ENCODE results near the gene SLC35B2.

Gene SLC35B2

DNA sequence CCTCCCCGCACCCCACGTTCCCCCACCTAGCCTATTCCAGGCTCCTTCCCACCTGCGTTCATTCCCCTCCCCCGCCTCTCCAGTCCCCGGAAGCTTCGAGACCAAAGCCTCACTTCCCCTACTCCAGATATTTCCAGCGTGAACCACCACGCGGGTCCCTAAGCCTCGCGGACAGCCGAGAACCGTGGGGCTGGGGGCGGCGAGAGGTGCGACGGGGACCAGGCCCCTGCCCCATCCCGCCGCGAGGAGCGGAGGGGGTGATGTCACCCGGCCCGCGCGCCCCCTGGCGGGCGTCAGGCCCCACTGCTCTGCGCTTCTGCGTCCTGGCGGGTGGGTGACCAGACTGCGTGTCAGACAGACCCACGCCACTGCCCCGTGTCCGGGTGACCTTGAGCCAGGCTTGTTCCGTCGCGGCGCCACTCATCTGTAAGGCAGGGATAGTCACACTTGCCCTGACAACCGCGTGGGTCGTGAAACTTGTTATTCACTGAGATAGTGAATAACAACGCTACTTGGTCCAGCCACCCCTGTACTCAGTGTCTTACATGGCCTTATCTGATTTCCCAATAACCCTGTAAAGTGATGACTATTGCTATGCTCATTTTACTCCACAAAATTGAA is 19.4 kb downstream of the SLC35B2 start:
- TF ChIP-seq, protein P1, sequence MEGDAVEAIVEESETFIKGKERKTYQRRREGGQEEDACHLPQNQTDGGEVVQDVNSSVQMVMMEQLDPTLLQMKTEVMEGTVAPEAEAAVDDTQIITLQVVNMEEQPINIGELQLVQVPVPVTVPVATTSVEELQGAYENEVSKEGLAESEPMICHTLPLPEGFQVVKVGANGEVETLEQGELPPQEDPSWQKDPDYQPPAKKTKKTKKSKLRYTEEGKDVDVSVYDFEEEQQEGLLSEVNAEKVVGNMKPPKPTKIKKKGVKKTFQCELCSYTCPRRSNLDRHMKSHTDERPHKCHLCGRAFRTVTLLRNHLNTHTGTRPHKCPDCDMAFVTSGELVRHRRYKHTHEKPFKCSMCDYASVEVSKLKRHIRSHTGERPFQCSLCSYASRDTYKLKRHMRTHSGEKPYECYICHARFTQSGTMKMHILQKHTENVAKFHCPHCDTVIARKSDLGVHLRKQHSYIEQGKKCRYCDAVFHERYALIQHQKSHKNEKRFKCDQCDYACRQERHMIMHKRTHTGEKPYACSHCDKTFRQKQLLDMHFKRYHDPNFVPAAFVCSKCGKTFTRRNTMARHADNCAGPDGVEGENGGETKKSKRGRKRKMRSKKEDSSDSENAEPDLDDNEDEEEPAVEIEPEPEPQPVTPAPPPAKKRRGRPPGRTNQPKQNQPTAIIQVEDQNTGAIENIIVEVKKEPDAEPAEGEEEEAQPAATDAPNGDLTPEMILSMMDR (IDR thresholded peaks at IDR 0.05) = peak; percentile 94

DNA sequence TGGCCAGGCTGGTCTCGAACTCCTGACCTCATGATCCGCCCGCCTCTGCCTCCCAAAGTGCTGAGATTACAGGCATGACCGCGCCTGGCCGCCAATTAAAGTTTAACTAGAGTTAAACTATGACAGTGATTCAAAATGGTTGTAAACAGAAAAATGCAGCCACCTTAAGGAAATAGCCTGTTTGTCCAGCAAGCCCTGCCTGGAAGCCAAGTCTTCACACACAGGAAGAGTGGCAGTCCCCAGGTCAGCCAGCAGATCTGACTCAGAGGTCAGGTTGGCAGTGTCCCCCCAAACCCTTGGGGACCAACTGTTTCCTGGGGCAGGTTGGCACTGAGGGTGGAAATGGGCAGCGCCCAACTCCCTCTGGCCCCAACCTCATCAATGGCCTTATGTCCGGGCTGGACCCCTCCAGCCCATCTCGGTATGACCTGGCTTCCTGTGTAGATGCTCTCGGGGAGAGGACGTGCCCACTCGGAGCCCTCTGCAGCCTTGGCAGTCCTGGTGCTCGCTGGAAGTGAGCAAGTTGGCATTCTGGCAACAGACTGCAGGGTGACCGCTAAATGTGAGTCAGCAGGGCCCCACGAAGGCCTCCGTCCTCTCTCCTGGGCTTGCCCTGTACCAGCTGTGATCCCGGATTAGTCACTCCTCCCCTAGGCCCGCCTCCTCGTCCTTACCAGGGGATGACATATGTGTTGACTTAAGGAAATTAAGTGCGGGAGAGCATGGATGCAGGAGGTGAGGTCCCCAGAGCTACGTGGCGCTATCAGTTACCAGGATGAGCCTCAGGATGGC is 20.1 kb downstream of the SLC35B2 start:
- TF ChIP-seq, protein P1 (IDR thresholded peaks at IDR 0.05) = no peak

DNA sequence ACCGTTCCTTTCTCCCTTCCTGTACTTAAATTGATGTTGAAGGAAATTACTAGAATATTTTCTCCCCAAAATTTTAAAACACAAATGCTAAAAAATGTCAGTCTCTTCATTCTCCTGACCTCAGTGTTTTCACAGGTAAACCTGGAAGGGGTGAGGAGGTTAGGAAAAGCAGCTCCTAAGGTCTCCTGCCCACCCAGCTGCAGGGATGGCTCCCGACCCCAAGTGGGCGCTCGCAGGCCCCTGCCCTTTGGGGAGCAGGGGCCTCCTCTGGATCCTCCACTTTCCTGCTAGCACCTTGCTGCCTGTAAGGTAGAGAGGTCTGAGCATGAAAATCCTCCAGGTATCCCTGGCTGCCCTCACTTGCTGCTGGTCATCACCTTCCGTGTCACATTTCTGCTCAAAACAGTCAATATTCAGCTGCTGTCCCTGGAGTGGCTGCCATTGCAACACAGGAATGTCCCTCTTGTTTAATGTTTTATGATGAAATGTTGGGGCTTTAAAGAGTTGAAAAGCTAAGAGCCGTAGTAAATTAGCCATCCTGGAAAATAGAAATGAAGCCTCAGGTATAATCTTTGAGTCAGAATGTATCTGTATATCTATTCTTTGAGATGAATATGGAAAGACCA is 21.3 kb downstream of the SLC35B2 start:
- TF ChIP-seq, protein P1 (IDR thresholded peaks at IDR 0.05) = no peak

DNA sequence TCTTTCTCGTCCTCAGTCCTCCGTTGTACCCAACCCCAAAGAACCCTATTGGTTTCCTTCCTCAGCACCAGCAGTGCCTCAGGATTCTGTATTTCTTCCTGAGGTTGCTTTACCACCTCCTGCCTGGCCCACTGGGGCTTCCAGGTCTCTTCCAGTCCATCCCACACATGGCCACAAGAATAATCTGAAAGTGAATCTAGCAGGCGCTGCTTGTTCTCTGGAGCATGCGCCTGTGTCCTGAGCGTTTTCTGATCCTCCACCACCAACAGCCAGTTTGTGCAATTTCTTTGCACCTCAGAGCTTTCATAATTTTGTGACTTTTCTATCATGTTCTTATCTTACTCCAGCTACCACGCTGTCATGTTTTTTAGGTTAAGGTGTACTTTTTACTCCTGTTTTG is 22.1 kb downstream of the SLC35B2 start:
- TF ChIP-seq, protein P1 (IDR thresholded peaks at IDR 0.05) = no peak

DNA sequence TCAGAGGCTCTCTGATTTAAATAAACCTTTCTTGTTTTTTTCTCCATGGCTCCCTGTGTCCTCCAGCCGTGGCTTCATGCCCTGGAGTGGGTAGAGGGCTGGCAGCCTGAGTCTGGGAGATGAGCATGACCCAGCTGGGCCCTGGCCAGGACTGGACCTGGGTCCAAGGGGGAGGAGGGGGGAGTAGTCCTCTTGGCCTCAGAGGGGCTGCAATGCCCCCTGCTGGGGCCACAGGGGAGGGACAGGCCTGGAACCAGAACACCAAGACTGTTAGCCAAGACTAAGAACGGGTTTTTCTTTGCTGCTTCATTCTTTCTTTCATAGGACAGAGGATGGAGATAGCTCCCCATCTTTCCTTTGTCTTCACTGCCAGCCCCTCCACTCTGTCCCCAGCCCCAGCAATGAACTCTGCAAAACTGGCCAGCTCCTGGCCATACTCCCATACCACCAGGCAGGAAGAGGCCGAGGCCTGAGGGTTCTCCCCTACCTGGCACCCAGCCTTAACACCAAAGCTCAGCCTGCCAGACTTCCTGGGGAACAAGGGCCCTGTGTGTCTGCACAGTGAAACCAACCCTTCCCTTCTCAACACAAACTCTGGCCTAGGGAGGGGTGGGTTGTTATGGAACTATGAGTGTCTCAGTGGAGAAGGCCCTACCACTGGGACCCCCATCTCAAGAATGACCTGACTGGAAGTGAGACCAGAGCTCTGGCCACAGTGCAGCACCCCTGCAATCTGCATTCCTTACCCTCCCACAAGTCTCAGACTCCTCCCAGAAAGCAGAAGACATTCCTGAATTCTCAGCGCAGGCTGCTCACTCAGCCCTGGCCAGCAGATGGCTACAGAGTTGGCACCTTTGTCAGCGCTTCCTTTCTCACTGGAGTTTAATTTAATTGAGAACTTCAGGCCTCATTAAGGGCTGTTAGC is 23.0 kb downstream of the SLC35B2 start:
- TF ChIP-seq, protein P1 (IDR thresholded peaks at IDR 0.05) = peak; percentile 55

DNA sequence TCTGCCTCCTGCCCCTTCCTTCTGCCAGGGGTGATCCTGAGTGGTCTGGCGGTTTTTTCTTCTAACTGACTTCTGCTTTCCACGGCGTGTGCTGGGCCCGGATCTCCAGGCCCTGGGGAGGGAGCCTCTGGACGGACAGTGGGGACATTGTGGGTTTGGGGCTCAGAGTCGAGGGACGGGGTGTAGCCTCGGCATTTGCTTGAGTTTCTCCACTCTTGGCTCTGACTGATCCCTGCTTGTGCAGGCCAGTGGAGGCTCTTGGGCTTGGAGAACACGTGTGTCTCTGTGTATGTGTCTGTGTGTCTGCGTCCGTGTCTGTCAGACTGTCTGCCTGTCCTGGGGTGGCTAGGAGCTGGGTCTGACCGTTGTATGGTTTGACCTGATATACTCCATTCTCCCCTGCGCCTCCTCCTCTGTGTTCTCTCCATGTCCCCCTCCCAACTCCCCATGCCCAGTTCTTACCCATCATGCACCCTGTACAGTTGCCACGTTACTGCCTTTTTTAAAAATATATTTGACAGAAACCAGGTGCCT is 23.7 kb downstream of the SLC35B2 start:
- TF ChIP-seq, protein P1 (IDR thresholded peaks at IDR 0.05) = no peak
